Fibroblast of pulmonary artery (primary cell): ENCODE measurements around the gene AKAP13.

Source experiments
- DNase-seq: peaks from one replicate; pipeline ENCODE4 v3.0.0-alpha.2; 2010; ENCODE audit warnings: low read depth
- H3K4me3 ChIP-seq: replicated peaks from 2 replicates; pipeline ENCODE4 v1.5.1; 2011; ENCODE audit warnings: low read depth, mild to moderate bottlenecking, control low read depth, low read length, moderate library complexity
- CTCF ChIP-seq: IDR thresholded peaks from 2 replicates; pipeline ENCODE4 v1.5.1; 2011; ENCODE audit warnings: mild to moderate bottlenecking, control low read depth, low read length, inconsistent platforms; ENCODE audit errors: missing control alignments

The AKAP13 gene

GRCh38 chr15:85443593-85444087, 63.2 kb downstream of the AKAP13 start:
- H3K4me3 ChIP-seq: no peak overlapping the region
- no peak for TF ChIP-seq CTCF
- DNase-seq: peak; percentile 65

GRCh38 chr15:85444122-85444745, 63.8 kb downstream of the AKAP13 start:
- H3K4me3 ChIP-seq: no peak overlapping the region
- no peak for TF ChIP-seq CTCF
- DNase-seq: no peak

GRCh38 chr15:85445361-85445760, 65.0 kb downstream of the AKAP13 start:
- H3K4me3 ChIP-seq: no peak overlapping the region
- TF ChIP-seq CTCF: no peak
- DNase-seq: no peak

GRCh38 chr15:85451099-85451700, 70.8 kb downstream of the AKAP13 start:
- H3K4me3 ChIP-seq: no peak overlapping the region
- no peak for TF ChIP-seq CTCF
- no peak for DNase-seq

GRCh38 chr15:85452436-85452835, 72.0 kb downstream of the AKAP13 start:
- no peak overlapping the region for H3K4me3 ChIP-seq
- no peak for TF ChIP-seq CTCF
- DNase-seq: no peak

DNA sequence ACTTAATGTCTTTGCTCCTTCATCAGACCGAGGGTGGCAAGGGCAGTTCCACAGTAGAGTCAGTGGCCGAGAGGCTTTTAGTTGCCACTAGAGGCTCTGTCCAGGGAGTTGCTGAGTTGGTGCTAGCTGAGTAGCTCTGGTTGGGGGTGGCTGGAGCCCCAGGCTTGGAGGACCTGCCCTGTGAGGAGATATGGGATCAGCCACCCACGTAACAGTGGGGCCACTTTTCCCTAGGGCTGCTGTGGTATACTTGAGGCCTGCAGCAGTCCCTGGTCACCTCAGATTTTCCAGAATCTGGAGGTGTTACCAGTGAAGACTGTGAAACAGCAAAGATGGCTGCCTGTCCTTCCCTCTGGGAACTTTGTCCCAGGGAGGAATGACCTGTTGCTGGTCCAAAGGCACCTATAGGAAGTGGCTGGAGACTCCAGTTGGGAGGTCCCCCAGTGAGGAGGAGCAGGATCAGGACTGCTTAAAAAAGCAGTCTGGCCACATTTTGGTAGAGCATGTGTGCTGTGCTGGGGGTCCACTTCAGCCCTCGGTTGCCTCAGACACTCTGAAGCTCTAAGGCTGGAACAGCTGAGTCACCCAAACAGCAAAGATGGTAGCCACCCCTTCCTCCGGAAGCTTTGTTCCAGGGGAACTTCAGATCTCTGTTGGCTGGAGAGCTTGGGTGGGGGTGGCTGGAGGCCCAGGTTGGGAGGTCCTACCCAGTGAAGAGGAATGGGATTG, 72.9 kb downstream of the AKAP13 start:
- TF ChIP-seq CTCF: no peak
- DNase-seq: no peak

More for the DNA sequence above, 72.9 kb downstream of the AKAP13 start:
- H3K4me3 ChIP-seq: no peak overlapping the region
